ENCODE measurements around the gene RCOR1. TPM values are rescaled to one million over a fixed set of nuclear protein-coding genes. Genes with fewer than 3 reads are reported as not detected.
"Not testable (repeated sequence)": the region's sequence is repeated elsewhere in the genome, so short reads cannot be mapped to it uniquely, and the experiment has no call there.

The RCOR1 gene
- polyA plus RNA-seq, 1 donor (not counting 4 experiments of a cell fraction or from before 2014, with no cell fraction given) = 27.0 TPM

DNA sequence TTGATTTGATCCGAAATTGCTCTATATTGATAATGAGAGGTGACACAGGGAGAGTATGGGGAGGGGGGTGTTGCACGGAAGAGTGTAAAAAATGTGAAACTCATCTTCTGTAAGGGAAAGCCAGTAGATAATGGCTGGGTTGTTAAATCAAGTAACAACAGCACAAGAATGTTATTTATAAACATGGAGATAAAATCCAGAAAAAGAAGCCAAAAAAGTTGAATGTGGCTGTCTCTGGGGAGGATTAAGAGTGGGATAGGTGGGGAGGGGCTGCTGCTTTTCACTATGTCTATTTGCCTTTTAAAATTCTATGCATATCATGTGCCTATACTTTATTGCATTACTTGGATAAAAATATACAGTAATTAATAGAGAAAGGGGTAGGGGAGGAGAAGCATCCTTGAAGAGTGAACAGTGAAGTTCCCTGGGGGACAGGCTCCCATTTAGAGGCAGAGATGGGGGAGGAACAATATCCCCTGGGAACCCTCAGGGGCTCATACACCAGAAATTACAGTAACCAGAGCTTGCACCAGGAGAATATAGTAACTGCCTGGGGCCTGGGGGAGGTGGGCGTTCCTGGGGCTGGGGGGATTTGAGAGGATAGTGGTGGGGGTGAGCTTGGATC is 43.7 kb upstream of the RCOR1 start:
- Histone ChIP-seq H3K36me3 (ENCODE audit: control insufficient read depth in 2 of 2, extremely low read depth in 1 of 2, insufficient read depth in 2 of 2, low read length in 2 of 2) (no peaks in the 10 kb centered on the region), H3K9me3 (ENCODE audit: control insufficient read depth, low read depth, low read length) (no peaks in the 10 kb centered on the region), H3K27ac (ENCODE audit: control insufficient read depth, insufficient read depth, low read length) (no peak overlapping the region), H2AFZ (ENCODE audit: control insufficient read depth, low read length) (no peak overlapping the region), H4K20me1 (ENCODE audit: control insufficient read depth, extremely low read depth, insufficient read depth, low read length) (no peaks in the 10 kb centered on the region), H3K9ac (ENCODE audit: control insufficient read depth, extremely low read depth, insufficient read depth, low read length) (no peak overlapping the region), H3K4me2 (ENCODE audit: control insufficient read depth, extremely low read depth, insufficient read depth, low read depth, low read length) (no peak overlapping the region), H3K27me3 (ENCODE audit: control insufficient read depth, extremely low read depth, insufficient read depth, low read length) (no peaks in the 10 kb centered on the region), H3K4me1 (ENCODE audit: control insufficient read depth, extremely low read depth, insufficient read depth, low read length) (peaks cover 32% of the 10 kb centered on the region), H3K9me1 (ENCODE audit: control insufficient read depth, extremely low read depth, insufficient read depth, low read length) (no peaks in the 10 kb centered on the region), H3K79me2 (ENCODE audit: control insufficient read depth, insufficient read depth, low read length) (peaks cover 4% of the 10 kb centered on the region), H3K4me3 (ENCODE audit: control insufficient read depth in 2 of 3, extremely low read depth in 1 of 3, insufficient read depth in 2 of 3, low read depth in 1 of 3, low read length in 3 of 3) (no peak overlapping the region)
- dilution Hi-C loops (cut with MboI; ENCODE audit: extremely low pct_ligation_motif_present, low sequenced_read_pairs) = no loop called here
- DNase-seq (ENCODE audit: low read depth, low spot score) (no peak), FAIRE-seq (no peak)
- TF ChIP-seq EZH2 (IDR thresholded peaks at IDR 0.05; ENCODE audit: low read length) = no peak
- TF ChIP-seq, protein P1, sequence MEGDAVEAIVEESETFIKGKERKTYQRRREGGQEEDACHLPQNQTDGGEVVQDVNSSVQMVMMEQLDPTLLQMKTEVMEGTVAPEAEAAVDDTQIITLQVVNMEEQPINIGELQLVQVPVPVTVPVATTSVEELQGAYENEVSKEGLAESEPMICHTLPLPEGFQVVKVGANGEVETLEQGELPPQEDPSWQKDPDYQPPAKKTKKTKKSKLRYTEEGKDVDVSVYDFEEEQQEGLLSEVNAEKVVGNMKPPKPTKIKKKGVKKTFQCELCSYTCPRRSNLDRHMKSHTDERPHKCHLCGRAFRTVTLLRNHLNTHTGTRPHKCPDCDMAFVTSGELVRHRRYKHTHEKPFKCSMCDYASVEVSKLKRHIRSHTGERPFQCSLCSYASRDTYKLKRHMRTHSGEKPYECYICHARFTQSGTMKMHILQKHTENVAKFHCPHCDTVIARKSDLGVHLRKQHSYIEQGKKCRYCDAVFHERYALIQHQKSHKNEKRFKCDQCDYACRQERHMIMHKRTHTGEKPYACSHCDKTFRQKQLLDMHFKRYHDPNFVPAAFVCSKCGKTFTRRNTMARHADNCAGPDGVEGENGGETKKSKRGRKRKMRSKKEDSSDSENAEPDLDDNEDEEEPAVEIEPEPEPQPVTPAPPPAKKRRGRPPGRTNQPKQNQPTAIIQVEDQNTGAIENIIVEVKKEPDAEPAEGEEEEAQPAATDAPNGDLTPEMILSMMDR (optimal IDR thresholded peaks at IDR 0.05 in 1 of 3, IDR thresholded peaks at IDR 0.05 in 1 of 3, conservative IDR thresholded peaks at IDR 0.05 in 1 of 3; ENCODE audit: extremely low read depth in 1 of 3, insufficient read depth in 2 of 3, low read length in 3 of 3) = no peak

DNA sequence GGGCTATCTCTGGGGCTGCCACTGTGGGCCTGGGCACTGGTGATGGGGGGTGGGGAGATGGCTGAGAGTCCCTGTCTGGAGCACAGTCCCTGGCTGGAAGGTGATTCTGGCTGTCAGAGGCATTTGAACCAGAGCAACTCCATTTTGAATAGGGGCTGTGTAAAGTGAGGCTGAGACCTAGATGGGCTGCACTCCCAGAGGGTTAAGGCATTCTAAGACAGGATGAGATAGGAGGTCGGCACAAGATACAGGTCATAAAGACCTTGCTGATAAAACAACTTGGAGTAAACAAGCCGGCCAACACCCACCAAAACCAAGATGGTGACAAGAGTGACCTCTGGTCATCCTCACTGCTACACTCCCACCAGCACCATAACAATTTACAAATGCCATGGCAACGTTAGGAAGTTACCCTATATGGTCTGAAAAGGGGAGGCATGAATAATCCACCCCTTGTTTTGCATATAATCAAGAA is 41.5 kb upstream of the RCOR1 start:
- H3K9me3 ChIP-seq (ENCODE audit: control insufficient read depth, low read depth, low read length); FAIRE-seq; H3K4me3 ChIP-seq (ENCODE audit: control insufficient read depth in 2 of 3, extremely low read depth in 1 of 3, insufficient read depth in 2 of 3, low read depth in 1 of 3, low read length in 3 of 3); H3K9me1 ChIP-seq (ENCODE audit: control insufficient read depth, extremely low read depth, insufficient read depth, low read length); H3K4me2 ChIP-seq (ENCODE audit: control insufficient read depth, extremely low read depth, insufficient read depth, low read depth, low read length); H3K36me3 ChIP-seq (ENCODE audit: control insufficient read depth in 2 of 2, extremely low read depth in 1 of 2, insufficient read depth in 2 of 2, low read length in 2 of 2); H4K20me1 ChIP-seq (ENCODE audit: control insufficient read depth, extremely low read depth, insufficient read depth, low read length); H3K27ac ChIP-seq (ENCODE audit: control insufficient read depth, insufficient read depth, low read length); H3K9ac ChIP-seq (ENCODE audit: control insufficient read depth, extremely low read depth, insufficient read depth, low read length); H3K27me3 ChIP-seq (ENCODE audit: control insufficient read depth, extremely low read depth, insufficient read depth, low read length); dilution Hi-C loops (cut with MboI; ENCODE audit: extremely low pct_ligation_motif_present, low sequenced_read_pairs); H2AFZ ChIP-seq (ENCODE audit: control insufficient read depth, low read length); DNase-seq (ENCODE audit: low read depth, low spot score); H3K79me2 ChIP-seq (ENCODE audit: control insufficient read depth, insufficient read depth, low read length): not testable (repeated sequence)
- H3K4me1 ChIP-seq (ENCODE audit: control insufficient read depth, extremely low read depth, insufficient read depth, low read length) = peaks cover 22% of the 10 kb centered on the region

Data from keratinocyte (primary cell).